ENCODE measurements around the gene PANK1. TPM values are rescaled to one million over a fixed set of nuclear protein-coding genes. Genes with fewer than 3 reads are reported as not detected.

The PANK1 gene
- total and polyA plus RNA-seq, 2 of the 4 experiments (the other 2 are of a cell fraction): 3.0 to 8.8 TPM

- no peak overlapping the region for H3K9ac ChIP-seq (ENCODE audit: low read depth, low read length)
- dilution Hi-C loops (cut with HindIII; ENCODE audit: low sequenced_read_pairs, unreplicated experiment): no loop called here
- CTCF ChIA-PET: interaction anchor here (0.6 kb wide), 1 partner anchor 101 kb away, joined by 3 read pairs; no protein-coding TSS in a partner anchor
Measured at GRCh38 chr10:89677341-89677740, 32.3 kb upstream of the PANK1 start.

More at GRCh38 chr10:89677341-89677740, 32.3 kb upstream of the PANK1 start:
- Histone ChIP-seq H3K27ac (ENCODE audit: insufficient read depth, low read length) (no peak overlapping the region), H4K5ac (ENCODE audit: low read depth, low read length) (no peak overlapping the region), H3K27me3 (ENCODE audit: control insufficient read depth, insufficient read depth, low read length) (no peaks in the 10 kb centered on the region), H4K20me1 (ENCODE audit: insufficient read depth, low read length) (no peaks in the 10 kb centered on the region), H3K4ac (ENCODE audit: low read depth, low read length) (no peak overlapping the region), H2BK120ac (ENCODE audit: low read depth, low read length) (no peak overlapping the region), H3K4me3 (ENCODE audit: insufficient read depth, low read depth, low read length) (no peak overlapping the region), H2BK15ac (ENCODE audit: low read depth, low read length) (no peak overlapping the region), H2BK5ac (ENCODE audit: low read depth, low read length, poor library complexity, severe bottlenecking) (no peak overlapping the region), H3K4me1 (ENCODE audit: control insufficient read depth, insufficient read depth, low read length) (no peaks in the 10 kb centered on the region), H3K18ac (ENCODE audit: low read depth, low read length) (no peak overlapping the region), H2AFZ (replicated peaks; ENCODE audit: low read length, poor library complexity) (no peak overlapping the region), H4K8ac (ENCODE audit: low read depth in 2 of 2, low read length in 2 of 2) (no peak overlapping the region), H3K23ac (ENCODE audit: low read depth, low read length) (no peak overlapping the region), H3K14ac (replicated peaks; ENCODE audit: low read depth, low read length) (no peak overlapping the region), H2BK20ac (ENCODE audit: low read depth, low read length) (no peak overlapping the region), H3K36me3 (ENCODE audit: control insufficient read depth, insufficient read depth, low read length) (no peaks in the 10 kb centered on the region), H4K91ac (ENCODE audit: insufficient read depth, low read depth, low read length) (no peak overlapping the region), H2AK9ac (replicated peaks; ENCODE audit: low read depth, low read length, poor library complexity) (no peak overlapping the region), H3K9me1 (ENCODE audit: insufficient read depth, low read length) (no peaks in the 10 kb centered on the region), H3K9me3 (ENCODE audit: control insufficient read depth, insufficient read depth, low read length) (no peaks in the 10 kb centered on the region), H3K56ac (ENCODE audit: extremely low read depth, insufficient read depth, low read length) (no peak overlapping the region), H3K79me1 (ENCODE audit: low read depth in 1 of 2, low read length in 2 of 2) (no peaks in the 10 kb centered on the region), H3K4me2 (ENCODE audit: low read depth, low read length) (no peak overlapping the region), H2AK5ac (ENCODE audit: low read depth, low read length) (no peak overlapping the region)
- in situ Hi-C loops (cut with MboI; ENCODE audit: low sequenced_read_pairs) (no loop called here), intact Hi-C loops (cut with micrococcal nuclease) (no loop called here)
- POLR2A ChIA-PET (ENCODE audit: unreplicated experiment): no interaction called here
- DNase-seq (no peak), ATAC-seq (ENCODE audit: low read depth) (no peak)
- TF ChIP-seq BHLHE40 (IDR thresholded peaks at IDR 0.05; ENCODE audit: low read depth, low read length) (no peak), CEBPB (IDR thresholded peaks at IDR 0.05; ENCODE audit: low read depth, low read length) (no peak), USF2 (IDR thresholded peaks at IDR 0.05; ENCODE audit: low read depth, low read length) (no peak), RFX5 (IDR thresholded peaks at IDR 0.05; ENCODE audit: low read depth, low read length) (no peak), POLR2A (IDR thresholded peaks at IDR 0.05; ENCODE audit: low read depth, low read length) (no peak), CTCF (conservative IDR thresholded peaks at IDR 0.05; ENCODE audit: low read depth, low read length) (no peak), RAD21 (IDR thresholded peaks at IDR 0.05; ENCODE audit: low read length) (no peak), SMC3 (IDR thresholded peaks at IDR 0.05; ENCODE audit: low read depth, low read length) (no peak), ELK1 (IDR thresholded peaks at IDR 0.05; ENCODE audit: borderline replicate concordance, low read depth, low read length) (no peak)
- BruUV-seq (replicated peaks): no TSS peak

All from IMR-90 (cell line).